HepG2 (cell line): ENCODE data around the gene INPP5K. TPM values are rescaled to one million over a fixed set of nuclear protein-coding genes. Genes with fewer than 3 reads are reported as not detected.

Source experiments
- ATAC-seq: fragments of 200-7000 bp; cut with Tn5 transposase; 3 replicates; pipeline ENCODE4 v1.9.1; 2020; ENCODE audit warnings: mild to moderate bottlenecking, moderate library complexity
- BruUV-seq: library from RNA; stranded (reverse); fragments of 400-500 nt; replicated peaks from 2 replicates; lab custom pipeline; 2021; lab: Mats Ljungman, UMichigan
- CTCF ChIA-PET: fragments of 300-600 bp; formaldehyde crosslinking; extraction: SDS; loops from one replicate; lab custom pipeline; 2021; ENCODE audit warnings: low total read pairs, inconsistent platforms, low intra/inter-chr PET ratio; lab: Yijun Ruan, JAX
- POLR2A ChIA-PET: fragments of 350-600 bp; sonication (Branson Sonifier 250); formaldehyde crosslinking; loops from one replicate; lab custom pipeline; 2020; ENCODE audit warnings: antibody characterized with exemption, inconsistent platforms; lab: Yijun Ruan, JAX
- DNase-seq: peaks from one replicate; pipeline ENCODE4 v3.0.0-alpha.2; 2015; ENCODE audit warnings: low spot score
- FAIRE-seq: peaks from 3 replicates; lab custom pipeline; 2011; peaks lifted over from hg19 to GRCh38; lab: Jason Lieb, UNC
- H2AFZ ChIP-seq: one replicate; pipeline ENCODE4 v1.6.1; 2011; ENCODE audit warnings: low read length, inconsistent platforms
- H3K27ac ChIP-seq: fragments of 300-600 bp; 3 replicates; pipeline ENCODE4 v1.8.0; 2011; ENCODE audit warnings: mixed run types, mild to moderate bottlenecking, mixed read lengths, low read length, inconsistent platforms; ENCODE audit not compliant: insufficient read depth; ENCODE audit errors: extremely low read length
- H3K27me3 ChIP-seq, 2 experiments: fragments of 200-600 bp in 1 of 2; 2 replicates in 1 of 2; 3 replicates in 1 of 2; pipeline versions ENCODE4 v1.6.0 to v1.8.0; 2011; ENCODE audit warnings: low read length in 2 of 2, mild to moderate bottlenecking in 2 of 2, moderate library complexity in 2 of 2, inconsistent platforms in 1 of 2; ENCODE audit not compliant: insufficient read depth in 2 of 2, control insufficient read depth in 1 of 2
- H3K36me3 ChIP-seq, 2 experiments: fragments of 200-600 bp in 1 of 2; replicated peaks in 1 of 2; 2 replicates in 1 of 2; 3 replicates in 1 of 2; pipeline versions ENCODE4 v1.5.1 to v1.8.0; 2011; ENCODE audit warnings: low read length in 2 of 2, inconsistent platforms in 1 of 2; ENCODE audit not compliant: insufficient read depth in 2 of 2, control insufficient read depth in 1 of 2
- H3K4me1 ChIP-seq: 2 replicates; pipeline ENCODE4 v1.5.1; 2012; ENCODE audit warnings: low read length, inconsistent platforms; ENCODE audit not compliant: insufficient read depth
- H3K4me2 ChIP-seq: 2 replicates; pipeline ENCODE4 v1.6.0; 2011; ENCODE audit warnings: low read depth, low read length, inconsistent platforms
- H3K4me3 ChIP-seq, 3 experiments: fragments of 200-600 bp in 1 of 3; sonication (generic), shearing (Covaris generic) in 1 of 3; replicated peaks in 1 of 3; 2 replicates each; pipeline ENCODE4 v1.5.1; 2011 to 2016; ENCODE audit warnings: low read length in 3 of 3, inconsistent platforms in 2 of 3, low read depth in 2 of 3, mild to moderate bottlenecking in 2 of 3, control low read depth in 1 of 3, mixed read lengths in 1 of 3; ENCODE audit not compliant: insufficient read depth in 1 of 3
- H3K79me2 ChIP-seq: one replicate; pipeline ENCODE4 v1.6.1; 2011; ENCODE audit warnings: low read length, inconsistent platforms; ENCODE audit not compliant: insufficient read depth
- H3K9ac ChIP-seq: 2 replicates; pipeline ENCODE4 v1.6.0; 2011; ENCODE audit warnings: mild to moderate bottlenecking, low read depth, low read length, inconsistent platforms; ENCODE audit not compliant: insufficient read depth
- H3K9me3 ChIP-seq: 2 replicates; pipeline ENCODE4 v1.5.1; 2012; ENCODE audit warnings: mild to moderate bottlenecking, low read length
- H4K20me1 ChIP-seq: 2 replicates; pipeline ENCODE4 v1.6.0; 2011; ENCODE audit warnings: inconsistent platforms, mild to moderate bottlenecking, low read length, moderate library complexity; ENCODE audit not compliant: insufficient read depth
- ARNTL ChIP-seq: sonication (generic); formaldehyde crosslinking; IDR thresholded peaks from 2 replicates; pipeline ENCODE4 v1.4.0; 2020; ENCODE audit warnings: mild to moderate bottlenecking, missing genetic modification reagents
- MTF1 ChIP-seq: sonication (generic); formaldehyde crosslinking; IDR thresholded peaks from 2 replicates; pipeline ENCODE4 v1.5.0; 2020; ENCODE audit warnings: missing genetic modification reagents
- RAD51 ChIP-seq: fragments of 450-650 bp; IDR thresholded peaks from 2 replicates; pipeline ENCODE4 v1.6.1; 2016; ENCODE audit warnings: borderline replicate concordance
- SIX1 ChIP-seq: sonication (generic); formaldehyde crosslinking; IDR thresholded peaks from 2 replicates; pipeline ENCODE4 v1.4.0; 2020; ENCODE audit warnings: missing genetic modification reagents, borderline replicate concordance
- ZNF33A ChIP-seq: sonication (generic); formaldehyde crosslinking; IDR thresholded peaks from 2 replicates; pipeline ENCODE4 v1.5.1; 2020; ENCODE audit warnings: missing genetic modification reagents, mild to moderate bottlenecking, moderate library complexity, borderline replicate concordance
- ZNF776 ChIP-seq: sonication (generic); formaldehyde crosslinking; IDR thresholded peaks from 2 replicates; pipeline ENCODE4 v1.4.0; 2020; ENCODE audit warnings: mild to moderate bottlenecking, missing genetic modification reagents
- ZSCAN30 ChIP-seq: sonication (generic); formaldehyde crosslinking; IDR thresholded peaks from 2 replicates; pipeline ENCODE4 v1.5.0; 2020; ENCODE audit warnings: mild to moderate bottlenecking, missing genetic modification reagents
- WGBS: methylation state at CpG from one replicate; pipeline ENCODE4 v1.1.6; 2017; ENCODE audit warnings: low lambda C conversion rate; 5-methylcytosine and 5-hydroxymethylcytosine counted together
- in situ Hi-C: cut with HindIII; loops from 2 replicates; pipeline ENCODE4 v1.10.0; 2017; ENCODE audit warnings: low pct_unique_long_range_greater_than_20kb; ENCODE audit not compliant: extremely low pct_ligation_motif_present
- intact Hi-C: fragments of 100-400 bp; cut with micrococcal nuclease; formaldehyde crosslinking; loops from one replicate; pipeline ENCODE4 v1.10.0; 2022; ENCODE audit not compliant: unreplicated experiment
- polyA plus RNA-seq, 8 experiments: library from polyadenylated mRNA; depleted of rRNA in 3 of 8; stranded (reverse) in 7 of 8; unstranded in 1 of 8; fragments of >200 nt; fragmentation: Illumina TruSeq in 4 of 8; extraction: Trizol in 4 of 8; gene quantifications; 2 replicates each; pipeline versions ENCODE4 v1.2.1 to v1.2.3, GENCODE V29; 2011 to 2016; ENCODE audit warnings: low read depth in 4 of 8, missing spikeins in 1 of 8, mixed read lengths in 1 of 8; ENCODE audit not compliant: insufficient read depth in 1 of 8
- total RNA-seq, 5 experiments: library from RNA; depleted of rRNA; stranded (reverse); fragments of >200 nt; fragmentation: Illumina TruSeq; extraction: Trizol; gene quantifications; 2 replicates each; pipeline ENCODE4 v1.2.3, GENCODE V29; 2016; ENCODE audit warnings: low read depth in 1 of 5
- TF ChIP-seq, protein P1 (sequence below): sonication (generic); formaldehyde crosslinking; IDR thresholded peaks from 2 replicates; pipeline ENCODE4 v1.8.0; 2023; ENCODE audit warnings: mild to moderate bottlenecking, missing genetic modification reagents
- TF ChIP-seq, protein P2 (sequence below): sonication (generic); formaldehyde crosslinking; conservative IDR thresholded peaks from 2 replicates; pipeline ENCODE4 v1.8.0; 2022; ENCODE audit warnings: missing genetic modification reagents

Gene INPP5K
- total and polyA plus RNA-seq, 2 of the 13 experiments (the other 11 are each of a cell fraction or from before 2014, with no cell fraction given): 4.8 to 9.6 TPM

DNA sequence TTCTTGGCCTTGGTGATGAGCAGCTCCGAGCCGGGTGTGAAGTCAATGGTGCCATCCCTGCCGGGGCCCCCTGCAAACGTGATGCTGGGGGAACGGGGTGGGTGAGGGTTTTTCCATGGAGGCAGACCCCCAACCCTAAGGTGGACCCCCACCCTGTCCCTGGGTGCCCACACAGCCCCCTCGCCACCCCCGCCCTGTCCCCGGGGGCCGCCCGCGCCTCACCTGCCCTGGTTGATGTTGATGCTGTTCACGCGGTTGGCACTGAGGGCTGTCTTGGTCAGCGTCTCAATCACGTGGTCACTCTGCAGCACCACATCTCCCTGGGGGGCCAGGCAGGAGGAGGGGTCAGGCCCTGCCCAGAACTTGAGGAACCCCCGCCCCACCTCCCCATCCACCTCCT, 49.2 kb downstream of the INPP5K start:
- FAIRE-seq: no peak
- ATAC-seq: no peak
- Histone ChIP-seq H3K4me3 (no peak overlapping the region), H4K20me1 (no peaks in the 10 kb centered on the region; the same call in 1 of the 2 replicates), H3K27ac (no peak overlapping the region), H2AFZ (no peak overlapping the region), H3K79me2 (no peaks in the 10 kb centered on the region), H3K4me1 (peaks cover 19% of the 10 kb centered on the region), H3K36me3 (peaks cover 9 to 16% of the 10 kb centered on the region in 2 experiments; a peak in 3 of 5 replicates), H3K9ac (no peak overlapping the region), H3K9me3 (no peaks in the 10 kb centered on the region), H3K4me2 (no peak overlapping the region), H3K27me3 (no peaks in the 10 kb centered on the region)
- no peak for TF ChIP-seq MTF1 (CRISPR knock-in tag)
- TF ChIP-seq, protein P1, sequence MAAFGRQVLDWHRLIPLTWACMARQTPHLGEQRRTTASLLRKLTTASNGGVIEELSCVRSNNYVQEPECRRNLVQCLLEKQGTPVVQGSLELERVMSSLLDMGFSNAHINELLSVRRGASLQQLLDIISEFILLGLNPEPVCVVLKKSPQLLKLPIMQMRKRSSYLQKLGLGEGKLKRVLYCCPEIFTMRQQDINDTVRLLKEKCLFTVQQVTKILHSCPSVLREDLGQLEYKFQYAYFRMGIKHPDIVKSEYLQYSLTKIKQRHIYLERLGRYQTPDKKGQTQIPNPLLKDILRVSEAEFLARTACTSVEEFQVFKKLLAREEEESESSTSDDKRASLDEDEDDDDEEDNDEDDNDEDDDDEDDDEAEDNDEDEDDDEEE (CRISPR knock-in tag): no peak
- no peak for TF ChIP-seq SIX1 (CRISPR knock-in tag)
- TF ChIP-seq, protein P2, sequence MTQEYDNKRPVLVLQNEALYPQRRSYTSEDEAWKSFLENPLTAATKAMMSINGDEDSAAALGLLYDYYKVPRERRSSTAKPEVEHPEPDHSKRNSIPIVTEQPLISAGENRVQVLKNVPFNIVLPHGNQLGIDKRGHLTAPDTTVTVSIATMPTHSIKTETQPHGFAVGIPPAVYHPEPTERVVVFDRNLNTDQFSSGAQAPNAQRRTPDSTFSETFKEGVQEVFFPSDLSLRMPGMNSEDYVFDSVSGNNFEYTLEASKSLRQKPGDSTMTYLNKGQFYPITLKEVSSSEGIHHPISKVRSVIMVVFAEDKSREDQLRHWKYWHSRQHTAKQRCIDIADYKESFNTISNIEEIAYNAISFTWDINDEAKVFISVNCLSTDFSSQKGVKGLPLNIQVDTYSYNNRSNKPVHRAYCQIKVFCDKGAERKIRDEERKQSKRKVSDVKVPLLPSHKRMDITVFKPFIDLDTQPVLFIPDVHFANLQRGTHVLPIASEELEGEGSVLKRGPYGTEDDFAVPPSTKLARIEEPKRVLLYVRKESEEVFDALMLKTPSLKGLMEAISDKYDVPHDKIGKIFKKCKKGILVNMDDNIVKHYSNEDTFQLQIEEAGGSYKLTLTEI: no peak
- TF ChIP-seq ZNF776 (CRISPR knock-in tag): no peak
- TF ChIP-seq RAD51: no peak
- no peak for TF ChIP-seq ARNTL (CRISPR knock-in tag)
- TF ChIP-seq ZNF33A: no peak
- TF ChIP-seq ZSCAN30 (CRISPR knock-in tag): no peak
- CTCF ChIA-PET: no interaction called here
- POLR2A ChIA-PET: interaction anchor here (1.0 to 1.8 kb wide), 4 partner anchors 8 to 49 kb away, joined by 3 to 8 read pairs (median 6); partner anchors contain the start of gene INPP5K
- DNase-seq: no peak
- in situ Hi-C loops: no loop called here
- no TSS peak for BruUV-seq
- intact Hi-C loops: no loop called here
- WGBS: 94% methylated on average over 12 of the region's 16 CpGs
